Stimulated activated CD4-positive, alpha-beta T cell treated with anti-CD3 and anti-CD28 coated beads, Interleukin-1b, Interleukin-23, amount 100 ng/mL, for 24 hours (primary cell): ENCODE measurements around the gene PHYKPL.
"Not testable (repeated sequence)": the region's sequence is repeated elsewhere in the genome, so short reads cannot be mapped to it uniquely, and the experiment has no call there.

Experiments used
- DNase-seq, 4 experiments: peaks; one replicate each; pipeline ENCODE4 v3.0.0-alpha.2; 2020; ENCODE audit warnings: low read depth in 4 of 4, low spot score in 1 of 4

The PHYKPL gene

GRCh38 chr5:178265746-178266145, 33.1 kb upstream of the PHYKPL start:
- no peak for DNase-seq

- DNase-seq = no peak
Measured at GRCh38 chr5:178264044-178264443, 31.4 kb upstream of the PHYKPL start.

GRCh38 chr5:178261666-178262600, 29.3 kb upstream of the PHYKPL start:
- DNase-seq = no peak

- DNase-seq = no peak
Measured at GRCh38 chr5:178259623-178260536, 27.3 kb upstream of the PHYKPL start.

GRCh38 chr5:178257650-178258049, 25.0 kb upstream of the PHYKPL start:
- no peak for DNase-seq

GRCh38 chr5:178256746-178257145, 24.1 kb upstream of the PHYKPL start:
- no peak for DNase-seq

GRCh38 chr5:178253632-178254031, 21.0 kb upstream of the PHYKPL start:
- not testable (repeated sequence) for DNase-seq

GRCh38 chr5:178252258-178252657, 19.7 kb upstream of the PHYKPL start:
- no peak for DNase-seq

- DNase-seq = no peak
Measured at GRCh38 chr5:178250263-178250662, 17.7 kb upstream of the PHYKPL start.

- DNase-seq = no peak
Measured at GRCh38 chr5:178249191-178249989, 16.8 kb upstream of the PHYKPL start.

GRCh38 chr5:178248750-178249149, 16.1 kb upstream of the PHYKPL start:
- no peak for DNase-seq

GRCh38 chr5:178247481-178248456, 15.2 kb upstream of the PHYKPL start:
- DNase-seq = no peak

GRCh38 chr5:178246624-178247279, 14.2 kb upstream of the PHYKPL start:
- no peak for DNase-seq

GRCh38 chr5:178245389-178245788, 12.8 kb upstream of the PHYKPL start:
- no peak for DNase-seq

GRCh38 chr5:178244576-178244975, 12.0 kb upstream of the PHYKPL start:
- DNase-seq = no peak

- DNase-seq = no peak
Measured at GRCh38 chr5:178242416-178242815, 9.8 kb upstream of the PHYKPL start.

GRCh38 chr5:178241688-178242231, 9.2 kb upstream of the PHYKPL start:
- no peak for DNase-seq

- no peak for DNase-seq
Measured at GRCh38 chr5:178241231-178241663, 8.6 kb upstream of the PHYKPL start.

- no peak for DNase-seq
Measured at GRCh38 chr5:178240766-178241165, 8.2 kb upstream of the PHYKPL start.
